Thyroid gland (tissue), 4 donors: Measurements from ENCODE around the gene NTNG1.

ENCODE experiments used
- CTCF ChIP-seq, 6 experiments: fragments of 200-600 bp in 3 of 6; fragments of 450-650 bp in 3 of 6; sonication (generic) in 3 of 6; IDR thresholded peaks; one replicate each; pipeline ENCODE4 v1.5.1; 2016 to 2019; ENCODE audit warnings: antibody characterized with exemption in 6 of 6, mild to moderate bottlenecking in 2 of 6, inconsistent platforms in 1 of 6, moderate library complexity in 1 of 6
- POLR2A ChIP-seq, 2 donors: fragments of 450-650 bp; IDR thresholded peaks; one replicate each; pipeline ENCODE4 v1.6.1; 2017; ENCODE audit warnings: antibody characterized with exemption in 2 of 2, mild to moderate bottlenecking in 2 of 2, moderate library complexity in 1 of 2

- TF ChIP-seq CTCF (IDR thresholded peaks at IDR 0.05) (no peak), POLR2A (IDR thresholded peaks at IDR 0.05) (no peak)
Measured at GRCh38 chr1:107494061-107494460, 353.2 kb downstream of the NTNG1 start.
